ENCODE results near the gene POR.

GRCh38 chr7:75995996-75996395 lies 81.0 kb downstream of the POR start:
- TF ChIP-seq POLR2A (IDR thresholded peaks at IDR 0.05) (no peak), CTCF (IDR thresholded peaks at IDR 0.05) (no peak)

All from heart left ventricle (tissue), 13 donors.